ENCODE results near the gene TRAPPC12.

Gene TRAPPC12

DNA sequence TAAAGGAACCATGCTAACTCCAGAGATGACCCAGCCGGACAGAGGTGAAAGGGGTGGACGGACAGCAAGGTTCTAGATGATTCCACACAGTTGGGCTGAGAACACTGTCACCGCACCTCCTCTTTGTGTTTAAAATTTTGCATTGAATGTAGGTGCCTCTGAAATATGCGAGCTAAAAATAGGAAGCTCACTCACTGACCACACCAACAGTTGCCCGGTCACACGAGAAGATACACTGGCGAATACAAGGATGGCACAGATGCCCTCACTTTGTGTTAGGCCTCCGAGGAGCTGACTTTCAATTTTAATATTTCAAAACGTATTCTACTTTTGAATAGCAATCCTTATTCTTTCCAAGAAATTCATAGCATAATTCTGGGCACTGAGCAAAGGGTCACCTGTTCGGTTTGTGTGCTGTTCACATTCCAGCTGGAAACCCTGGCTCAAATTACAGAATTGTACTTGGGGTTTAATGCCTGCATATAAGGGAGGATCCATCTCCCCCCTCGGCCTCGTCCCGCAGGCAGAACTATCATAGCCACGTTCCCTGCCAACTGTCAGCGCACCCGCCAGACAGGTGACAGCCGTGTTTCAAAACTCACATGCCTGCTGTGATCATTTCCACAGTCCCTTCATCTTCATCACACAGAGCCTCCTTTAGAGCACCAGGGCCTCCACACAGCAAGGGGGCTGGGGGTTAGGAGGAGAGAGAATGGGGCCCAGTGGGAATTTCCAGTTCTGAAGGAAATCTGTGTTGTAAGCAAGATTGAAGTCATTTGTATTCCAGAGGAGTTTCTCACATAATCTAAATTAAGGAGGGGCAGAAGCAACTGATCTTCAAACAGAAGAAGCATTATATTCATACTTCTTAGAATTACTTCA, 91.6 kb downstream of the TRAPPC12 start:
- no peak for DNase-seq

GRCh38 chr2:3472296-3472695, 92.8 kb downstream of the TRAPPC12 start:
- DNase-seq: no peak

GRCh38 chr2:3472966-3473365, 93.5 kb downstream of the TRAPPC12 start:
- DNase-seq: no peak

- DNase-seq: no peak
These were observed 96.3 kb downstream of the TRAPPC12 start for GRCh38 chr2:3475771-3476170.

GRCh38 chr2:3476321-3476984, 97.0 kb downstream of the TRAPPC12 start:
- no peak for DNase-seq

DNA sequence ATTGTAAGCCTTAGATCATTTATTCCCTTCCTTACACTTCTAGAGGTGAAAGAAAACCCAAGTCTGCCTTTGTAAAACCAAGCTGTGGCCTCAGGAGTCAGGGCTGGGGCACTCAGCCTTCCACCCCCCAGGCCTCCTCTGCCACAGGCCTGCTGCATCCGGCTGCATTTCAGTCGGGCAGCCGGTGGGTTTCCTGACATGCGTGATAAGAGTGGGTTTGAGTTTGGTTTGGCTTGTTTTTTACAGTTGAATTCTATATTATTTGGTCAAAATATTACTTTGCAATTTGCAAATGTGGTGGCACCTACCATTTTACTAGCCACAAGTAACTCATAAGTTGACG, 97.5 kb downstream of the TRAPPC12 start:
- DNase-seq: no peak

- no peak for DNase-seq
These were observed 99.4 kb downstream of the TRAPPC12 start for GRCh38 chr2:3478846-3479385.

DNA sequence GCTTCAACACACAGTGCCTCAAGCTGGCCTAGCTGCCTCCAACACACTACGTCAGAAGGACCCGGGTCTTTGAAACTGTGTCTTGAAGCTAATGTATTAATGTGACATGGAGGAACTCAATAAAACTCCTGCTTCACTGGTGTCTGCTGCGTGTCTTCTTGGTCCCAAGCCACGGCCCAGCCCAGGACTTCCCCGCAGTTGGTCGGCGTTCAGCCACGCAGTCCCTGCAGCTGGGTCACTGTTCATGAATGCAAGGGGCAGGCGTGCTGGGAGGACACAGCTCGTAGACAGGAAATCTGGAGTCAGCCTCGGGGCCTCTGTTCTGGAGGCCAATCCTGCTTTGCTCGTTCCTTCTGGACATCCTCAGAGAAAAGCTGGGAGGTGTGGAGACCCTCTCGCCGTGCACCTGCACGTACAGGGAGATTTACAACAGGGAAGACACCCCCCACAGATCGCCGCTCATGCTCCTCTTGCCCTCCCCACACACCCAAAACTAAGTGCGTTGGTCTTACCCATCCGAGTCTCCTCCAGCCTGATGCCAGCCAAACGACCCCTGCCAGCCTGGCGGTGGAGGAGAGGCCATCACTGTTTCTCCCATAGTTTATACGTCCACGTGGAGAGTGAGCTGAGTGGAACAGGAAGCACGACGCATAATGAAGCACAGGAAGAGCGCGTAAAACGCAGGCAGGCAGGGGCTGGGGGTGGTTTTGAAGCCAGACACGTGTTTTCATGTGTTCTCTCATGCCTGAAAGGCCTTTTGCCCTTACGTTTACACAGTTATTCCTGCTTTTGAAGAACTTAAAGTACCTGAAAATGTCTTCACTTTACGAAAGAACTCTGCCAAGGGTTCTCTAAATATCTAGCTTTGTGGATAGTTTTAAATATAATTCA, 100.2 kb downstream of the TRAPPC12 start:
- no peak for DNase-seq

GRCh38 chr2:3480352-3481010, 101.0 kb downstream of the TRAPPC12 start:
- DNase-seq: no peak

DNA sequence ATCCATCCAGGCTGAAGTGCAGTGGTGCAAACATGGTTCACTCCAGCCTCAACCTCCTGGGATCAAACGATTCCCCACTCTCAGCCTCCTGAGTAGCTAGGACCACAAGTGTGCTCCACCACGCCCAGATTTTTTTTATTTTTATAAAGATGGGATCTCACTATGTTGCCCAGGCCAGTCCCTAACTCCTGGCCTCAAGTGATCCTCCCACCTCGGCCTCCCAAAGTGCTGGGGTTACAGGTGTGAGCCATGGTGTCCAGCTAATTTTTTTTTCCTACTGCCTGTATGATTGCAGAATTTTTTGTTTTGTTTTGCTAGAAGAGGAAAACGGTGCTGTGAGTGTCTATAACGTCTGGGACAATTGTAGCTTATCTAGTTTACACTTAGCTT, 101.5 kb downstream of the TRAPPC12 start:
- no peak for DNase-seq

- no peak for DNase-seq
These were observed 102.4 kb downstream of the TRAPPC12 start for GRCh38 chr2:3481736-3482362.

DNA sequence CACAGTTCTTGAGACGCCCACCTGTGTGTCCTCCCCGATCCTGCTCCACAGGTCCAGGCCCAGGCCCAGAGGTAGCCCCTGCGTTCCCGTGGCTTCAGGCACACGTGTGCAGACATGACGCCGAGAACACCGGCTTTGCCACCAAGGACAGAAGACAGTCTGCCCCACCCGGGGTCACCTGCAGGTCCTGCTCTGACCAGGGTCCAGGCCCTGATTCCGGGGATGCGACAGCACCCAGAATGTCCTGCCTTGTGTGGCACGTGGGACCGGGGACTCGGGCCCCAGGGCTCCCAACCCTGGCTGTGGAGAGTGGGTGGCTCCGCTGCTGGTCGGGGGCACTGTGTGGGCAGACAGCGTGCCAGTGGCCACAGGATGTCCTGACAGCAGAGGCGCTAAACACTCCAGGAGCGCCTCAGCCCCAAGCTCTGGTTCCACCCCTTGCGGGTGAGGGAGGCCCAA, 102.9 kb downstream of the TRAPPC12 start:
- no peak for DNase-seq

GRCh38 chr2:3483227-3483985, 103.9 kb downstream of the TRAPPC12 start:
- DNase-seq: no peak

GRCh38 chr2:3483986-3484960, 104.8 kb downstream of the TRAPPC12 start:
- no peak for DNase-seq

DNA sequence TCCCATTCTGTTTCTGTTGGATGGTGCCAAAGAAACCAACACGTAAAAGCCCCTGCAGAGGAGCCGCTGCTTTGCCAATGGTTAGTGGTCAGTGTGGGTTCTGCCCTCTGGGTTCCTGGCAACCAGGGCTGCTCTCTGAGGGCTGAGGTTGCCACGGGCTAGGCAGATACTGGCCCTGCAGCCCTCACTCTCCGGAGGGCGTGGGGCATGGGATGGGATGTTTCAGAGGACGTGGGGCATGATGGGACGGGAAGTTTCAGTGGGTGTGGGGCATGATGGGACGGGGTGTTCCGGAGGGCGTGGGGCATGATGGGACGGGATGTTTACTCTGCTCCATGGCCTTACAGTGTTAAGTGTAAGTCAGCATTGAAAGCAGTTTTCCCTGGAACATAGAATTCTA, 105.7 kb downstream of the TRAPPC12 start:
- DNase-seq: no peak

DNA sequence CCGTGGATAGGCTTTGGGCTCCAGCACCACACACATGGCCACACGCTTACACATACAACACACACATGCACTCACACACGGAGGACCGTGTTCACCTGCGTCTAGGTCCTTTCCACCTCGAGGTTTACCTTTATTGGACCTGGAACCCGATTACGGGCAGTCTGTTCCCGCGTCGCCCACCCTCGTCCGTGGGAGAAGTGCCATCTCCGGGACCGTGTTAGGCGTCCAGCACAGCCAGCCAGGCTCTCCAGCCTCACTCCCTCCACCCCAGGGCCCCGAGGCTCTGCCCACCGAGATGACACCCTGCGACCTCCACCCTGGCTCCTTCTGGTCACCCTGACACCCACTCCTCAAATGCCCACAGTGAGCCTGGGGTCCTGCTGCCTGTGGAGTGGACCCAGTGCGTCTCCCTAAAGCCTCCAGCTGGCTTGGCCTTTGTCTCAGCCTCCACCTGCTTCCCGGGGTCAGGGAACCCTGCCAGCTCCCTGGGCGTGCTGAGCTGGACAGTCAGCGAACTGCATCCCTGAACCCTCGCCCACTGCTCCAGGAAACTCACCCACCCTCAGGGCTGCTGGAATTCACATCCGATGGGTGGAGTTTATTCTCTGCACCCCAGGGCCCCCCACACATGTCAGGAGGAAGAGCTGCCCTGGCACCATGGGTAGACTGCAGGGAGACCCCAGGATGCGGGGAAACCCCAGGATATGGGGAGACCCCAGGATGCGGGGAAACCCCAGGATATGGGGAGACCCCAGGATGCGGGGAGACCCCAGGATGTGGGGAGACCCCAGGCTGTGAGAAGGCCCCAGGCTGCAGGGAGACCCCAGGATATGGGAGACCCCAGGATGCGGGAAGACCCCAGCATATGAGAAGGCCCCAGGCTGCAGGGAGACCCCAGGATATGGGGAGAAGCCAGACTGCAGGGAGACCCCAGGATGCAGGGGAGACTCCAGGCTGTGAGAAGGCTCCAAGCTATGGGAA, 106.8 kb downstream of the TRAPPC12 start:
- no peak for DNase-seq

GRCh38 chr2:3487028-3487425, 107.5 kb downstream of the TRAPPC12 start:
- no peak for DNase-seq

- no peak for DNase-seq
These were observed 107.9 kb downstream of the TRAPPC12 start for GRCh38 chr2:3487432-3487831.

- no peak for DNase-seq
These were observed 108.6 kb downstream of the TRAPPC12 start for GRCh38 chr2:3488061-3488531.

Data from NCI-H446 (cell line).